Stimulated activated CD8-positive, alpha-beta memory T cell treated with anti-CD3 and anti-CD28 coated beads, Interleukin-15, amount 100 ng/mL, for 24 hours (primary cell): ENCODE results near the gene SAGE1.
"Not testable (repeated sequence)": the region's sequence is repeated elsewhere in the genome, so short reads cannot be mapped to it uniquely, and the experiment has no call there.

Experiments
- DNase-seq: peaks from one replicate; pipeline ENCODE4 v3.0.0-alpha.2; 2020; ENCODE audit warnings: low read depth

SAGE1 gene

GRCh38 chrX:135893294-135893817, at the start of gene SAGE1, which contains the start of gene CT45A10:
Gene SAGE1 (plus strand): TSS chrX:135893716. CDS start chrX:135896243, 2,527 bp downstream.
Gene CT45A10 (minus strand): TSS chrX:135893444. CDS start chrX:135885344, 8,100 bp downstream.
- DNase-seq, result no peak

GRCh38 chrX:135854438-135854837, 39.1 kb upstream of the SAGE1 start, which contains the start of gene CT45A8:
Gene CT45A8 (minus strand): TSS chrX:135854538. CDS start chrX:135850783, 3,755 bp downstream.
- DNase-seq, result not testable (repeated sequence)

- DNase-seq, result not testable (repeated sequence)
These were observed 21.8 kb upstream of the SAGE1 start, which contains the start of gene CT45A9 for GRCh38 chrX:135871712-135872111. Gene CT45A9 (minus strand): TSS chrX:135871812. CDS start chrX:135868061, 3,751 bp downstream.

GRCh38 chrX:135882741-135883140, 10.8 kb upstream of the SAGE1 start:
- DNase-seq, result not testable (repeated sequence)

GRCh38 chrX:135888230-135888629, 5.3 kb upstream of the SAGE1 start:
- not testable (repeated sequence) for DNase-seq

- DNase-seq, result not testable (repeated sequence)
These were observed 4.5 kb upstream of the SAGE1 start for GRCh38 chrX:135888976-135889375.

GRCh38 chrX:135890087-135890585, 3.4 kb upstream of the SAGE1 start:
- DNase-seq, result no peak

GRCh38 chrX:135892781-135893180, 735 bp upstream of the SAGE1 start:
- DNase-seq, result no peak

- no peak for DNase-seq
These were observed 16.7 kb downstream of the SAGE1 start for GRCh38 chrX:135910251-135910650.

- DNase-seq, result no peak
These were observed 20.9 kb downstream of the SAGE1 start for GRCh38 chrX:135914404-135914803.

GRCh38 chrX:135920516-135920915, 27.0 kb downstream of the SAGE1 start:
- DNase-seq, result not testable (repeated sequence)

GRCh38 chrX:135923353-135923752, 29.8 kb downstream of the SAGE1 start:
- no peak for DNase-seq

- no peak for DNase-seq
These were observed 34.4 kb downstream of the SAGE1 start for GRCh38 chrX:135927897-135928296.

- no peak for DNase-seq
These were observed 38.4 kb downstream of the SAGE1 start for GRCh38 chrX:135931644-135932487.

- DNase-seq, result no peak
These were observed 51.0 kb downstream of the SAGE1 start for GRCh38 chrX:135944486-135944885.

- no peak for DNase-seq
These were observed 57.8 kb downstream of the SAGE1 start for GRCh38 chrX:135951291-135951690.
